Neural progenitor cell (in vitro differentiated cells): ENCODE measurements around the gene BRSK2.

Experiments used
- CTCF ChIP-seq: fragments of 200-600 bp; sonication (generic); IDR thresholded peaks from 2 replicates; pipeline ENCODE4 v1.5.1; 2017; ENCODE audit warnings: antibody characterized with exemption, mild to moderate bottlenecking
- EZH2 ChIP-seq: fragments of 200-600 bp; sonication (generic); IDR thresholded peaks from 2 replicates; pipeline ENCODE4 v1.6.1; 2017; ENCODE audit warnings: antibody characterized with exemption, mild to moderate bottlenecking, moderate library complexity
- EZH2phosphoT487 ChIP-seq: fragments of 200-600 bp; sonication (generic); IDR thresholded peaks from 2 replicates; pipeline ENCODE4 v1.6.1; 2017; ENCODE audit warnings: antibody characterized with exemption

DNA sequence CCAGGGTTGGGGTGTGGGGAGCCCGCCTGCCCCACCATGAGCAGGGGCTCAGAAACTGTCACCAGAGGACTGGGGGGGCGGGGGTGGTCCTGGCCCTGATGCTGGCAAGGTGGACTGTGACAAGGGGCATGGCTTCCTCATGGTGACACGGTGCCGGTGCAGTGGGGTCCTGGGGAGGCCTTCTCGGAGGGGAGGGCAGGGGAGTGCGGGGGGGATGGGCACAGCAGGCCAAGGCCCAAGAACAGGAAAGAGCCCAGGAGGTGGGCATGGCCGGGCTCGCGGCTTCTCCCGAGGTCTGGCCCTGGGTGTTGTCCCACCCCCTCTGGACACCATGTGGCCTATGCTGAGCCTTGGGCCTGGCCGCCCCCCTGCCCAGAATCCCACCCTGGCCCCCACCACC, 49.6 kb downstream of the BRSK2 start:
- TF ChIP-seq CTCF (no peak), EZH2 (no peak), EZH2phosphoT487 (no peak)
